Epithelial cell of proximal tubule (primary cell): ENCODE measurements around the gene TMEM107. TPM values are rescaled to one million over a fixed set of nuclear protein-coding genes. Genes with fewer than 3 reads are reported as not detected.

ENCODE experiments used
- DNase-seq: peaks from one replicate; pipeline ENCODE4 v3.0.0-alpha.2; 2011; ENCODE audit warnings: low read depth
- H3K4me3 ChIP-seq: 2 replicates; pipeline ENCODE4 v1.5.1; 2011; ENCODE audit warnings: low read depth, mild to moderate bottlenecking, low read length
- total RNA-seq: library from RNA; depleted of rRNA; stranded (reverse); fragments of >200 nt; gene quantifications from 2 replicates; pipeline ENCODE4 v1.2.3, GENCODE V29; 2015
- TF ChIP-seq, protein P1 (sequence below): conservative IDR thresholded peaks from 2 replicates; pipeline ENCODE4 v1.5.1; 2012; ENCODE audit warnings: low read depth, mild to moderate bottlenecking, low read length

Gene TMEM107
- total RNA-seq, 1 donor from 2014 or later = 24.3 TPM

DNA sequence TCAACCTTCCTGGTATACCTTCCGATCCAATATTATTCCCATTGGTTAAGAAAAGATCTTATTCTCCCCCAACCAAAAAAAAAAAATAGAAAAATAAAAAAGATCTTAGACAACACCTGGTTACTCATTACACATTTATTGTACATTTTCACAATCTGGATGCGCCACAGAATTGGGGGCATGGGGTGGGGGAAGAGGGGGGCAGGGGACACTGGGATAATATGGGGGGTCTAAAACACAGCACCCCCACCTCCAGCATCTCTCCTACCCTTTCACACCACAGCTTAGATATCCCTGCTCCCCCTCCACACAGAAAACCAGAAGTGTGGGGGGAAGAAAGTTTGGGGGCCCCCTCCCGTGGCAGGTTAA, 17.2 kb downstream of the TMEM107 start:
- no peak overlapping the region for H3K4me3 ChIP-seq
- TF ChIP-seq, protein P1, sequence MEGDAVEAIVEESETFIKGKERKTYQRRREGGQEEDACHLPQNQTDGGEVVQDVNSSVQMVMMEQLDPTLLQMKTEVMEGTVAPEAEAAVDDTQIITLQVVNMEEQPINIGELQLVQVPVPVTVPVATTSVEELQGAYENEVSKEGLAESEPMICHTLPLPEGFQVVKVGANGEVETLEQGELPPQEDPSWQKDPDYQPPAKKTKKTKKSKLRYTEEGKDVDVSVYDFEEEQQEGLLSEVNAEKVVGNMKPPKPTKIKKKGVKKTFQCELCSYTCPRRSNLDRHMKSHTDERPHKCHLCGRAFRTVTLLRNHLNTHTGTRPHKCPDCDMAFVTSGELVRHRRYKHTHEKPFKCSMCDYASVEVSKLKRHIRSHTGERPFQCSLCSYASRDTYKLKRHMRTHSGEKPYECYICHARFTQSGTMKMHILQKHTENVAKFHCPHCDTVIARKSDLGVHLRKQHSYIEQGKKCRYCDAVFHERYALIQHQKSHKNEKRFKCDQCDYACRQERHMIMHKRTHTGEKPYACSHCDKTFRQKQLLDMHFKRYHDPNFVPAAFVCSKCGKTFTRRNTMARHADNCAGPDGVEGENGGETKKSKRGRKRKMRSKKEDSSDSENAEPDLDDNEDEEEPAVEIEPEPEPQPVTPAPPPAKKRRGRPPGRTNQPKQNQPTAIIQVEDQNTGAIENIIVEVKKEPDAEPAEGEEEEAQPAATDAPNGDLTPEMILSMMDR = no peak
- no peak for DNase-seq

DNA sequence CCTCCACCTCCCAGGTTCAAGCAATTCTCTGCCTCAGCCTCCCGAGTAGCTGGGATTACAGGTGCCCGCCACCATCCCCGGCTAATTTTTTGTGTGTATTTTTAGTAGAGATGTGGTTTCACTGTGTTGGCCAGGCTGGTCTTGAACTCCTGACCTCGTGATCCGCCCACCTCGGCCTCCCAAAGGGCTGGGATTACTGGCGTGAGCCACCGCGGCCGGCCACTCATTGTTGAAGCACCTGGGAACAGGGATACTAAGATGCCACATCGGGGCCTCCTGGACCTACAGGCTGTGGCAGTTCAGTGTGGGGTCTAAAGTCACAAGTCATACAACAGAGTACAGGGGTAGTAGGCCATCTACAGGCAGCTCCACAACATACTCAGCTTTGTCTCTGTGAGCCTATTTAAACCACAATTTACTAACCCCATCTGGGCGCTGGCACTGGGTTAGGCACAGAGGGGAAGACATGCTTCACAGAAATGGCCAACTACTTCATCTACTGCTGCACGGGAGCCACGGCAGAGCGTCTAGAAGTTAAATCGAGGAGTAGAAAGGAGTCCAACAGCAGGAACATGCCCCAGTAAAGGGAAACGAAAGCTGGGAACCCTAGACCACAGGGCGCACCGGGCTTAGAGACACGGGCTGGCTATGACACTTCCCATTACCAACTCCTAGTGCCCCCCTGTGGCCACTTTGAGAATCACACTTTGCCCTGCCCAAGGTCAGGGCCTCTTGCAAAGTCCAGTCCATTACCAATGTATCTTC, 17.7 kb downstream of the TMEM107 start:
- H3K4me3 ChIP-seq = no peak overlapping the region
- TF ChIP-seq, protein P1 = peak; percentile 88
- no peak for DNase-seq

DNA sequence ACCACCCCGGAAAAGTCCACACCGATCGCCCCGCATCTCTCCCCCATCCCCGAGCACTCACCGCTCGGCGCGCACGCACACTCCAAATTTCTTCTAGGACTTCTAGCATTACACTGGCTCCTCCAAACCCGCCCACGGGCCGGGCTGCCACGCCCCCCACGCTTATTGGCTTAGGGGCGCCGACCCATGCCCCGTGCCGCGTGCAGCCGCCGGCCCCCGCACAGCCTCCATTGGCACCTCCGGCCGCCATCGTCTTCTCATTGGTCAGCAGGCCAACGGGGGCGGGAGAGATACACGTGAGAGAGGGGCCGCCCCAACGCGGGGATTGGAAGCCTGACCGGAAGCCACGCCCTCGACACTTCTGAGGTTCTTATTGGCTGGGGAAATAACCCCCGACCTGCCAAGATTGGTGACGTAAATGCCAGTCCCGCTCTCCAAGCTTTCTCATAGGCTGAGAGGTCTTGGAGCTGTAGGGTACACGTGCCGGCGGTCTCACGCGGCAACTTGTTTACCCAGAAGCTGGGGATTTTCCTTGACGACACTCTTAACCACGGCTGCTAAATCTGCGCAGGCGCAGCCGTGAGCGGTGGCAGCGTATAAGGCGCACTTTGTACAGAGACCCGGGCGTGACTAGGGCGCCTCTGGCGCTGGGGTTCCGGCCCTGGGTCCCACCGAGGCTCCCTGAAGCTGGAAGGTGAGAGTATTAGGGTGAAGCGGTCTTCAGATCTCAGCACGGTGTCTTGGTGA, 19.8 kb downstream of the TMEM107 start:
- peak overlapping the region; percentile 90 for H3K4me3 ChIP-seq
- peak; percentile 99 for DNase-seq
- TF ChIP-seq, protein P1 = no peak

DNA sequence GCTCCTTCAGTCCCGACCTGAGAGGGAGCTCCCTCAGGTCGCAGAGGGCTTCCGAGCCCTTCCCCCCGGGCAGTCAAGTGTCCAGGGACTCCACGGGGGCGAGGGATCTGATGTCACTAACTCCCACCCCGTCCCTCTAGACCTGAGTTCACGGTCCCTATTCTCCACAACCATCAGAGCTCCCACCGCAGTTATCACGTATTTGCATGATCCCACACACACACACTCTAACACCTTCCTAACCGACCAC, 20.3 kb downstream of the TMEM107 start:
- H3K4me3 ChIP-seq = peak overlapping the region; percentile 90
- DNase-seq = no peak
- TF ChIP-seq, protein P1 = no peak

DNA sequence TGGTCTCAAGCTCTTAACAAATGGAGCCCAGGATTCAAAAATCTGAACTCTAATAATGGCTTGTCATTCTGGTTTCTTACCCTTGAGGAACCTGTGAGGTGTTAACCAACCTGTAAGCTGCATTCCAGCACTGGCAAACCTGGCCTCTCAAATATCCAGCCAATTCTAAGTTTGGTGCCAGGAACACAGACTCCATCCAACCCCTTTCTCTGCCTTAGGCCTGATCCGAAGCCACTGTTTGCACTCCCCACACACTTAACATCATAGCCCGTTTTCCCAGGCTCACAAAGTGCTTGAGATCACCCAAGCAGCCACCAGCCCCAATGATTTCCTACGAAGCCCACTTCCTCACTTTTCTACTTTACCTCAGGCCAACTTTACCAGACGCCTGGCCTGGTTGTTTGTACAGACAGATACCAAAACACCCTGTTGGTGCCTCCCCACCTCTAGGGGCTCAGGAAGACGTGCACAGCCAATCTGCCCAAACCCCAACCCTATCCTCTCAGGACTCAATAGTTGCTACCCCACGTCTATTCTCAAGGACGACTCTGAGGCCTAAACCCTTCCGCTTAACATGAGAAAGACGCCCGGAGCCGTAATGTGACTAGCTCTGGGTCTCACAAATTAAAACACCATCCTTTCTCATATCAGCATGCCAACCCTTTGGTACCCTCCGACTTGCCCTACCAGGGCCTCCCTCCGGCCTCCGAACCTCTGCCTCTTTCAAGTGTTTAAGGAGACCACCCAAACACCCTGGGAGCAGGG, 20.8 kb downstream of the TMEM107 start:
- H3K4me3 ChIP-seq = peak overlapping the region; percentile 90
- DNase-seq = no peak
- TF ChIP-seq, protein P1 = no peak

DNA sequence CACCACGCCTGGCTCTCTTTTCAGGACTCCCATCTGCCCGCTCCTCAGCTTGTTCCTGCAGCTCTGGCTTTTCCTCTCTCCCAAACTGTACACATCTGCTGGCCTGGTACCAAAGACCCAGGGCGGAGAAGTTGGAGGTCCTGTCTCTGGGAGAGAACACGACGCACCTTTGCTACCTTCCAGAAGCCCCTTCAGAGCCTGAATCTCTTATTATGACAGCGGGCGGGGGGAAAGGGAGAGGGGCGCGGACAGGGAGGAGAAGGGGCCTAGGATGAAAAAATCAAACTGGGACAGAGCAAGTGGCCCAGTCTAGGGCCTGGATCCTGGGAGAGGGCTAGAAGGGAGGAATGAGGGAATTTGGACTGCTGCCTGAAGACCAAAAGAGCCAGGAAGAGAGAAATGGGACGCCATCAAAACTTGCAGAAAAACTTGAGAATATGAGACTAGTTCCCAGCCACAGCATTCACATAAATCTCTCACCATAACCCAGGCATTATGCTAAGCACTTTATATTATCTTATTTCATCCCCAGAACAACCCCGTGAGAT, 21.5 kb downstream of the TMEM107 start:
- DNase-seq = no peak
- TF ChIP-seq, protein P1 = no peak
- H3K4me3 ChIP-seq = peak overlapping the region; percentile 90
